Activated T-cell treated with anti-CD3 and anti-CD28 coated beads for 4 hours (primary cell): ENCODE data around the gene HPCA.

Experiments used
- DNase-seq: peaks from one replicate; pipeline ENCODE4 v3.0.0-alpha.2; 2020

The HPCA gene

GRCh38 chr1:32871364-32872191, 14.7 kb upstream of the HPCA start:
- no peak for DNase-seq

GRCh38 chr1:32872192-32872460, 14.2 kb upstream of the HPCA start:
- no peak for DNase-seq

- DNase-seq: no peak
These were observed 12.8 kb upstream of the HPCA start for GRCh38 chr1:32873484-32873883.

GRCh38 chr1:32874860-32875752, 11.2 kb upstream of the HPCA start:
- no peak for DNase-seq

- no peak for DNase-seq
These were observed 9.7 kb upstream of the HPCA start for GRCh38 chr1:32876341-32877210.

- no peak for DNase-seq
These were observed 8.8 kb upstream of the HPCA start for GRCh38 chr1:32877211-32878110.

- DNase-seq: no peak
These were observed 8.1 kb upstream of the HPCA start for GRCh38 chr1:32878183-32878582.

- DNase-seq: no peak
These were observed 7.7 kb upstream of the HPCA start for GRCh38 chr1:32878637-32879041.

GRCh38 chr1:32881291-32881690, 5.0 kb upstream of the HPCA start:
- no peak for DNase-seq

- no peak for DNase-seq
These were observed 4.1 kb upstream of the HPCA start for GRCh38 chr1:32881871-32882850.

GRCh38 chr1:32883338-32884031, 2.8 kb upstream of the HPCA start:
- no peak for DNase-seq

GRCh38 chr1:32884032-32884372, 2.3 kb upstream of the HPCA start:
- no peak for DNase-seq

- DNase-seq: no peak
These were observed 1.6 kb upstream of the HPCA start for GRCh38 chr1:32884726-32885125.

- no peak for DNase-seq
These were observed 651 bp upstream of the HPCA start for GRCh38 chr1:32885676-32886003.

GRCh38 chr1:32886828-32887414, 630 bp downstream of the HPCA start:
- no peak for DNase-seq

GRCh38 chr1:32887623-32888022, 1.3 kb downstream of the HPCA start:
- DNase-seq: no peak

- DNase-seq: no peak
These were observed 1.8 kb downstream of the HPCA start for GRCh38 chr1:32888134-32888533.

GRCh38 chr1:32888677-32889420, 2.6 kb downstream of the HPCA start:
- DNase-seq: no peak

GRCh38 chr1:32889731-32890278, 3.5 kb downstream of the HPCA start:
- DNase-seq: no peak
